Measurements from ENCODE around the gene FCSK. TPM values are rescaled to one million over a fixed set of nuclear protein-coding genes. Genes with fewer than 3 reads are reported as not detected.

The FCSK gene
- total RNA-seq, 2 experiments from 2014 or later, result 21.8 to 25.4 TPM

GRCh38 chr16:70474320-70475053 is 20.1 kb downstream of the FCSK start:
- Mint-ChIP-seq H3K4me3 (no peak overlapping the region), H3K36me3 (ENCODE audit: low read depth) (peaks cover 25% of the 10 kb centered on the region), H3K27me3 (no peaks in the 10 kb centered on the region), H3K27ac (no peak overlapping the region), H3K9me3 (no peaks in the 10 kb centered on the region), H3K4me1 (ENCODE audit: low read depth) (no peaks in the 10 kb centered on the region)
- Histone ChIP-seq H3K9me3 (ENCODE audit: control insufficient read depth in 1 of 2, insufficient read depth in 1 of 2, low read length in 2 of 2) (no peaks in the 10 kb centered on the region), H3K27me3 (ENCODE audit: control insufficient read depth in 1 of 2, insufficient read depth in 2 of 2, low read length in 2 of 2) (no peaks in the 10 kb centered on the region), H3K36me3 (ENCODE audit: insufficient read depth, low read length) (peaks cover 33% of the 10 kb centered on the region), H3K4me3 (ENCODE audit: low read length) (no peak overlapping the region), H3K27ac (ENCODE audit: low read depth in 1 of 2, low read length in 2 of 2) (no peak overlapping the region), H3K4me1 (ENCODE audit: insufficient read depth, low read length) (peaks cover 11% of the 10 kb centered on the region)
- no peak for DNase-seq
- TF ChIP-seq CTCF (IDR thresholded peaks at IDR 0.05), result no peak
- ChIA-PET CTCF (no interaction called here), POLR2A (no interaction called here)
- intact Hi-C loops (cut with DNase I, micrococcal nuclease), result no loop called here
- no peak for ATAC-seq (ENCODE audit: poor library complexity)

- Histone ChIP-seq H3K9me3 (ENCODE audit: control insufficient read depth in 1 of 2, insufficient read depth in 1 of 2, low read length in 2 of 2) (no peaks in the 10 kb centered on the region), H3K4me1 (ENCODE audit: insufficient read depth, low read length) (peaks cover 11% of the 10 kb centered on the region), H3K27ac (ENCODE audit: low read depth in 1 of 2, low read length in 2 of 2) (no peak overlapping the region), H3K36me3 (ENCODE audit: insufficient read depth, low read length) (peaks cover 41% of the 10 kb centered on the region), H3K4me3 (ENCODE audit: low read length) (no peak overlapping the region), H3K27me3 (ENCODE audit: control insufficient read depth in 1 of 2, insufficient read depth in 2 of 2, low read length in 2 of 2) (no peaks in the 10 kb centered on the region)
- Mint-ChIP-seq H3K9me3 (no peaks in the 10 kb centered on the region), H3K4me3 (no peak overlapping the region), H3K36me3 (ENCODE audit: low read depth) (peaks cover 27% of the 10 kb centered on the region), H3K27me3 (no peaks in the 10 kb centered on the region), H3K4me1 (ENCODE audit: low read depth) (no peaks in the 10 kb centered on the region), H3K27ac (no peak overlapping the region)
- ATAC-seq (ENCODE audit: poor library complexity) (no peak), DNase-seq (no peak)
- intact Hi-C loops (cut with DNase I, micrococcal nuclease), result no loop called here
- TF ChIP-seq CTCF (IDR thresholded peaks at IDR 0.05), result no peak
- ChIA-PET POLR2A (no interaction called here), CTCF (no interaction called here)
These were observed 20.9 kb downstream of the FCSK start for GRCh38 chr16:70475054-70475871.

- H3K27me3 ChIP-seq (ENCODE audit: control insufficient read depth in 1 of 2, insufficient read depth in 2 of 2, low read length in 2 of 2), result no peaks in the 10 kb centered on the region
- DNase-seq, result no peak
- no peaks in the 10 kb centered on the region for H3K9me3 Mint-ChIP-seq
- H3K4me1 Mint-ChIP-seq (ENCODE audit: low read depth), result no peaks in the 10 kb centered on the region
- no peaks in the 10 kb centered on the region for H3K9me3 ChIP-seq (ENCODE audit: control insufficient read depth in 1 of 2, insufficient read depth in 1 of 2, low read length in 2 of 2)
- no peak for ATAC-seq (ENCODE audit: poor library complexity)
- intact Hi-C loops (cut with DNase I, micrococcal nuclease), result no loop called here
- no peaks in the 10 kb centered on the region for H3K27me3 Mint-ChIP-seq
- no peak overlapping the region for H3K27ac ChIP-seq (ENCODE audit: low read depth in 1 of 2, low read length in 2 of 2)
- no peak overlapping the region for H3K27ac Mint-ChIP-seq
- TF ChIP-seq CTCF (IDR thresholded peaks at IDR 0.05), result no peak
- H3K36me3 ChIP-seq (ENCODE audit: insufficient read depth, low read length), result peaks cover 52% of the 10 kb centered on the region
- no peak overlapping the region for H3K4me3 Mint-ChIP-seq
- POLR2A ChIA-PET, result no interaction called here
- peaks cover 11% of the 10 kb centered on the region for H3K4me1 ChIP-seq (ENCODE audit: insufficient read depth, low read length)
- H3K36me3 Mint-ChIP-seq (ENCODE audit: low read depth), result peaks cover 37% of the 10 kb centered on the region
- CTCF ChIA-PET, result no interaction called here
- H3K4me3 ChIP-seq (ENCODE audit: low read length), result no peak overlapping the region
These were observed 22.1 kb downstream of the FCSK start for GRCh38 chr16:70476272-70477020.

Measured in CD4-positive, alpha-beta T cell (primary cell).